ENCODE data around the gene RAB30.

GRCh38 chr11:82979824-82980223 lies 91.9 kb downstream of the RAB30 start:
- TF ChIP-seq, protein P1, sequence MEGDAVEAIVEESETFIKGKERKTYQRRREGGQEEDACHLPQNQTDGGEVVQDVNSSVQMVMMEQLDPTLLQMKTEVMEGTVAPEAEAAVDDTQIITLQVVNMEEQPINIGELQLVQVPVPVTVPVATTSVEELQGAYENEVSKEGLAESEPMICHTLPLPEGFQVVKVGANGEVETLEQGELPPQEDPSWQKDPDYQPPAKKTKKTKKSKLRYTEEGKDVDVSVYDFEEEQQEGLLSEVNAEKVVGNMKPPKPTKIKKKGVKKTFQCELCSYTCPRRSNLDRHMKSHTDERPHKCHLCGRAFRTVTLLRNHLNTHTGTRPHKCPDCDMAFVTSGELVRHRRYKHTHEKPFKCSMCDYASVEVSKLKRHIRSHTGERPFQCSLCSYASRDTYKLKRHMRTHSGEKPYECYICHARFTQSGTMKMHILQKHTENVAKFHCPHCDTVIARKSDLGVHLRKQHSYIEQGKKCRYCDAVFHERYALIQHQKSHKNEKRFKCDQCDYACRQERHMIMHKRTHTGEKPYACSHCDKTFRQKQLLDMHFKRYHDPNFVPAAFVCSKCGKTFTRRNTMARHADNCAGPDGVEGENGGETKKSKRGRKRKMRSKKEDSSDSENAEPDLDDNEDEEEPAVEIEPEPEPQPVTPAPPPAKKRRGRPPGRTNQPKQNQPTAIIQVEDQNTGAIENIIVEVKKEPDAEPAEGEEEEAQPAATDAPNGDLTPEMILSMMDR (conservative IDR thresholded peaks at IDR 0.05; ENCODE audit: low read depth, low read length), result no peak
- no peak for TF ChIP-seq EZH2 (IDR thresholded peaks at IDR 0.05; ENCODE audit: borderline replicate concordance, low read depth, low read length, poor library complexity, severe bottlenecking)

All from A673 (cell line).